Femur (tissue), 1 donor: ENCODE results near the gene DNAJA4.

ENCODE experiments used
- DNase-seq: peaks from one replicate; pipeline ENCODE4 v3.0.0-alpha.2; 2017

The DNAJA4 gene

DNA sequence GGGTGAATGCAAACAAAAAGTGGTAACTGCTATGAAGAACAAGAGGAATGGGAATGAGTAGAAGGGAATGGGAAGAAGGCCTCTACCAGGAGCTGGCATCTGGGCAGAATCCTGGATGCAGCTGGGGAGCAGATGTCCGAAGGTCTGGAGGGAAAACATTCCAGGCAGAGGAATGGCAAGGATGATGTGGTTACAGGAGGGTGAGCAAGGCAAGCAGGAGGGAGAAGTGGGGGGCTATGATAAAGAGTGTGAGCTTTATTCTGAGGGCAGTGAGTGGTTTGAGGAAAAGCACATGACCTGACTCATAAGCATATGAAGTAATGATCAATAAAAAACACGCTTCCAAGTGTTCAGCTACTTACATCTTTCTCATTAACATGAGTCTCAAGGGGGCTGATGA lies 18.0 kb downstream of the DNAJA4 start:
- DNase-seq, result no peak

DNA sequence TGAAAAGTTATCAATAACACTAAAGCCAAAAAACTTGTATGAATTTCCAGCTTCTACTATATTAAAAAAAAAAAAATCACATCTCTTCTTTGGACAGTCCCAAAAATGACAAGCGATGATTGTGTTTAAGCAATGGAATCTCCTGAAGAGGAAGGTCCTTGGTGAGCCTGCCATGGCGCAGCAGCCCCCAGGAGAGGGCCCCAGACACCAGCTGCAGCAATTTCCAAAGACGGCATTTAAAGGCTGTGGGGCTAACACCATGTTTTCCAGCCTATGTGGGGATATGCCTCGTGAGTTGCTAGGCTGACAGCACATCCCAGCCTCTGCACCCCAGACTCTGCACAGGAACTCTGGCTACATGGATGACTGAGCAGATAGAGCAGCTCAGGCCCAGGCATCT lies 20.4 kb downstream of the DNAJA4 start:
- no peak for DNase-seq

DNA sequence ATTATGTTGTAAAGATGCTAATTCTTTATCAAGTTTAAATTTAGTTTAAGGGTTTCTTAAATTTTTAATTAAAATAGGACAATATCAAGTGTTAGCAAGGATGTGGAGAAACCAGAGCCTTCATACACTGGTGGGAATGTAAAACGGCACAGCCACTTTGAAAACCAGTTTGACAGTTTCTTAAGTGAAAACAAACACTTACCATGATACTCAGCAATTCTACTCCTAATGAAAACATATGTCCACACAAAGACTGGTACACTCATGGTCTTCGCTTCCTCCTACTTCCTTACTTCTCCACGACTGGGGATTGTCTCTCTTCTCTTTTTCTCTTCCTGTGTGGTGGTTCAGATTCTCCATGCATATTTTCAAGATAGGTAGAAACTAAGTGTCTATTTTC lies 25.9 kb downstream of the DNAJA4 start:
- DNase-seq, result no peak

DNA sequence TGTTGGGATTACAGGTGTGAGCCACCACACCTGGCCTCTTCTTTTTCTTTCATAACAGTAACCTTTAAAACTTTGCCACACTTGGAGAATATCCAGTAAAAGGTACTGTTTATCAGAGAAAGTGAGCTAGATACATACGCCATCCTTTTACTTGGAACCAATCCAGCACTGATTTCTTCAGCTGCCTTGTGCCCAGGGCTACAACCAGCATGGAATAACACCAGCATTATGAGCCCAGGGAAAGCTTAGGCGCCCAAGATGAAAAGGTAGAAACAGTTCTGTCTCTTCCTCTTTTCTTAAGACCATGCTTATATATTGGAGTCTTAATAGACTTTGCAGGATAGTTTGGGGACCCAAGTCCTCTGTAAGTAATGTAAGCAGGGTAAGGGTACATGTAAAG lies 26.7 kb downstream of the DNAJA4 start:
- no peak for DNase-seq

DNA sequence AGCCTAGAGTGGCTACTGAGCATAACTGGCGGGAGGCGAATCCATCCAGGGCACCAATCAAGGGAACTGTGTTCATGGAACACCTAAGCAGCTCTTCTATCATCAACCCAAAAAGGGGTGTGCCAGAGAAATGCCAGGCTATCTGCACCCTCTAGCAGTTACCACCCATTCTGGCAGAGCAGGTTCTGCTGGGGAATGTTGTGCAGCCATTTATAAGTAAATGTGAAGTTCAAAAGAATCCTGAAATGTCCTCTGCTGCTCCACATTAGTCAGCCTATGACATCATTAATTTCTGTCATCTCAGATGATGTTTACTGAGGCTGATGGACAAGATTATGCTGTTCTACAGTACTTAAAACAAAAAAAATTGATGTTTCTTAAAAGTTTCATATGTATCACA lies 27.3 kb downstream of the DNAJA4 start:
- DNase-seq, result no peak

DNA sequence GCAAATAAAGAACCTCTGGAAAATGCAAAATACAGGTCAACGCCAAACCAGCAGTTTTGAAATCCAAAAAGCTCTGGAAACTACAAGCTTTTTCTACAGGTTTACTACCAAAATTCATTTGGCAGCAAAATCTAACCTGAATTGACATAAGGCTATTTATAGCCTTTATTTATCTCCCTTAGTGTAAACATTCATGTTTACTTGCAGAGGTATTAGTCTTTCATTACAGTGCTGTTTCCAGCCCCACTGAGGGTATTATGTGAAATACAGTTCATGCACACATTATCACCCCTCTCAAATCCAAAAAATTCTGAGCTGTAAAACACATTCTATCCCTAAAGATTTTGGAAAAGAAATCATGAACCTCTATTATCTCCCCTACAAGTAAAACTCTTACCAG lies 27.9 kb downstream of the DNAJA4 start:
- DNase-seq, result no peak

DNA sequence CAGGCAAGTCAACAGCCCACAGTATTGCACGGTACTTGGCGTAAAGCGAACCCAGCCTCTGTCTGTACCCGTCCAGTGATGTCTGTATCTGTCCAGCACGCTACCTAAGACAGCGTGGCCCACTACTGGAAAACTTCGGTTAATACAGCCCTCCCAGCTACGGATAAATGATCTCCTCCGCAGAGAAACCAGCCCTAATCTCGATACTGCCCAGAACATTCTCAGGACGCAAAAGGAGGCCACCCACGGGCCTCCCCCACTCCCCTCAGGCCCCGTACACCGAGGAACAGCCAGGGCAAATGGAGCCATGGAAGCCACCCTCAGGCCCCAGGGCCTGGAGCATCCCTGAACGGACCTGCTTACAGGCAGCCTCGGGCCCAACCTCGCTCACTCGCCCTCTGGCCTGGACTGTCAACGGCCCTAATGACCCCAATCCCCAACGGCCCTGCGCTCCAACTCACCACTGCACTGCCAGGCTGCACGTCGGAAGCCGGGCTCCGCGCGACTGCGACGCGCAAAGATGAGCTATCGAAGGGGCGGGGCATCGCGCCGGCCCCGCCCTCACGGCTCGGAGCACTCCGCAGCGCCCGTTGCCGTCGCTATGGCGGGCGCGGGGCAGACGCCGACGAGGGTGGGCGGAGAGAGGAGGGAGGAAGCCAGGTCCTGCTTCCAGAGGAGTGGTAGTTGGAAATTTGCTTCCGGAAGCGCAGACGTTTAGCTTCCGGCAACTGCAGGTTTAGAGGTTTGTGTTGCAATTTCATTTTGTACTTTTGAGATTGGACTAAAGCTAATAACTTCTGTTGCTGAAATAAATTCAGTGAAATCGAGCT lies 35.0 kb downstream of the DNAJA4 start, which contains the start of gene SKIC8:
TSS of gene SKIC8 (minus strand) at position 509 of the 830 bp plus-strand sequence. CDS start 3,923 bp downstream, outside the sequence.
- peak; percentile 97 for DNase-seq

DNA sequence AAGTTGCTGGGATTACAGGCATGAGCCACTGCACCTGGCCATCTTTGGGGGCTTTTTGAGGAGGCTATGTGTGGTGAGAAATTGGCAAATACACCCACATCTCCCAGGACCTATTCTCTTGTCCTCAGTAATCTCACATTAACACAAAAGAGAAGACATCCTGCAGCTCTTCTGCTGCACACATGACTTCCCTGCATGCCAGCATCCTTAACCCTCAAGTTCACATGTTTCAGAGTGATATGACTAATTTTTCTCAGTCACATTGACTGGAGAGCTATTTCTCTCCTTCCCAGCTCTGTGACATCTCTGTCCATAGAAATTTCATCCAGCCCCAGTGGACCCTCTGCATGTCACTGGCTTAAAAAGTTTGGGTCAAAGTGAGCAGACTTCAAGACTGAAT lies 37.0 kb downstream of the DNAJA4 start:
- no peak for DNase-seq

DNA sequence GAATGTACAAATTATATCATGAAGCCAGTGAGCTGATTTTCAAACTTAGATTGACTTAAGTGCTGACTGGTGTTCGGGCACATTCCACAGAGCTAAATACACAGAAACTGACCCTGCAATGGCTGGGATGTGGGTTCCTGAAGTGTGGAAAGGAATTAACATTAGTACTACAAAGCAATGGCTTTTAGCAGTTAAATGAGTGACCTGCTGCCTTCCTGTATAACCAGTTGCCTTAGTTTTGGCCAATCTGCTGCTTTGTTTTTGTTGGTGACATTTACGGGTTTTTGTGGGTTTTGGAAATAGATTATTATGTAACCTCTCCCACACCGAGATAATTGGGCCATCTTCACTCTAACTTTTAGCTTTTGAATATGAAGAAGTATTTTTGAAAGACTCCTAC lies 37.5 kb downstream of the DNAJA4 start:
- no peak for DNase-seq

DNA sequence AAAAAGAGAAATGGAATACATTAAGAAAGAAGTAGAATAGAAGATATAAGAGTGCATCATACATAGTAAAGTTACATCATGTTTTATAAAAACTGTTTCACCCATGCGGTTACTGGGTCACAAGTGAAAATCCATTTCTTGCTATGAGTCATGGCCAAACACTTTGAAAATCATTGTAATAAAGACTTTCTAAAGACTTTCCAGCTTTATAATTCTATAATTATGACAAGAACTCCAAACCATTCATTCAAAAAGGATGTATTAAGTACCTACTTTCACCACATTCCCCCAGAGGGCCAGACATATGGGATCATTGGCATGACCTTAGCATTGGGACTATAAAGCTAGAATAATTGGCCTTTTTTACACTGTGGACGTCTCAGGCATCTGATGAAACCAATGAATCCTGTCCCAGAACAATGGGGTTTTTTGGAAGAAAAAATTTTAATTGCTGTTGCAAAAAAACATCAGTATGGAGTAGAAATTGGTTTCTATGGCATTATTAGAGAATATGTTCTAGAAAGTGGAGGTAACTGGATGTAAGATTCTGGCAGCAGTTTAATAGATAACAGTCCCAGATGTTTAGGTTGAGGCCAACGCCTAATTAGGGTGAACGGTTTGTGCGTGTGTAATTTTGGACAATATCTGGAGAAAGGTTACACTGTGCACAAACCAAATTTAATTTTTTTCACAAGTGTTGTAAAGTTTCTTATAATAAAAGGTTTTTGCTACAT lies 38.4 kb downstream of the DNAJA4 start:
- DNase-seq, result no peak

DNA sequence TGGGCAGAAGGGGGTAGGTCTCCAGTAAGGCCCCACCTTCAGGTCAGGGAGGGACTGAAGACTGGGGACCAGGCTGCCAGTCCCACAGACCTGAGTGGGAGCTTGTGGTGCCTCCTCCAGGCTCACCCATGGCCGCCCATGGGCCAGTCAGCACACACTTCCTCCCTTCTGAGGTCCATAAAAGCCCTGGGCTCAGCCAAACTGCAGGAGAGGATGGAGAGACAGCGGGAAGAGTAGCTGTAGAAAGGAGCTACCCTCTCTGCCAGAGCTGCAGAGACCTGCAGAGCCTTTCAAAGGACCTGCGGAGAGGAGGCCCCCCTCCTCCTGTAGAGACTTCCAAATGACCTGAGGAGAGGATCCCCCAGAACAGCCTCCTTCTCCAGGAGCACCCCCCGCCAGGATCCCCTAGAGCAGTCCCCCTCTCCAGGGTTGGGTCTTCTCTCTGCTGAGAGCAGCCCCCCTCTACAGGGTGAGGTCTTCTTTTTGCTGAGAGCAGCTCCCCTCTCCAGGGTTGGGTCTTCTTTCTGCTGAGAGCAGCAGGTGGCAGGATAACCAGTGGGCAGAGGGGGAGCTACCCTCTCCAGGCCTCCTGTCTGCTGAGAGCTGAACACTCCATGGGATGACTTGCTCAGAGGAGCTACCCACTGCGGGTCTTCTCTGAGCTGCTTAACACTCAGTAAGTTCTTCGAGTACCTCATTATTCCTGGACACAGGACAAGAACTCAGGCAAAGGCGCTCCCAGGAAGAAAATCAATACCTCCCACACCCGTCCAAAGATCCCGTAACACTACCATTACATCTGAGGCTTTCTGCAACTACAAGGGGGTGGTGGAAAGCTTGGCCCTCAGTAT lies 40.1 kb downstream of the DNAJA4 start:
- DNase-seq, result no peak

DNA sequence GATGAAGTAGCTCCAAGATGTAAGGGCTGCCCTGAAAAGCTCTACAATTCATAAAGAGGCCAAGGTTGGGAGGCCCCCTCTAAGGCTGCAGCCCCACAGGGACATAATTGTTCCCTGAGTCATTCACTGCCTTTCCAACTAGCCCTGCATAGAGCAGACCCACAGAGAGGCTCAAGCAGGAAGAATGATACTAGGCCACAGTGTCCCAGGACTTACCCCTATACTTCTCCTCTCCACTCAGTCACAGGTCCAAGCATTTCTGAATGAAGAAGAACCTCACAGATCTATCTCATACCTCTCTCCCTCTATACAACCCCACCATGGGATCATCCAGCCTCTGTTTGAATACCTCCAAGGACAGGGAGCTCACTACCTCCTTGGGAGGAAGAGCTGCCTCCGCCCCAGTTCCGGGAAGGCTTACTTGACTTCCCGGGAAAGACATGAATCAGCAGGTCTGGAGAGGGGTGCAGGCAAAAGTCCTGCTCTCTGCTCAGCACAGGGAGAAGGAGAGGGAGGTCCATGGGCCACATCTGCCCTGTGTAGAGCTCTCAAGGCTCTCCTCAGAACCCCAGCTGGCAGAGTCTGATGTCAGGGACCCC lies 41.9 kb downstream of the DNAJA4 start:
- no peak for DNase-seq

DNA sequence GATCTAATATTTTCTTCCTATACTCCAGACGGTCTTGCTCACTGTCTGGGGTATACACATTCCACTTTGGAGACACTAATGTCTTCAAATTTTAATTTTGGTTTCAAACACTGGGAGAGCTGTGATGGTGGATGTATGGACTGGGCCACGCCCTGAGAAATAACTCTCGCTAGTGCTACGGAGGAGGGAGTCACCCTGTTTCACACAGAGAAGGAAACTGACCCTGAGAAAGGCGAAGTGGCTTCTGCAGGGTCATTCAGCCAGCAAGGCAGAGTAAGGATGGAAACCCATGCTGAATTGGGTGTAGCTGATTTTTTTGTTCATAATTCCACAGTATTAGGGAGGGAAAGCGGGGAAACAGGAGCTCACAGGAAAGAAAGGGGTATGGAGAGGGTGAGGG lies 43.6 kb downstream of the DNAJA4 start:
- no peak for DNase-seq

DNA sequence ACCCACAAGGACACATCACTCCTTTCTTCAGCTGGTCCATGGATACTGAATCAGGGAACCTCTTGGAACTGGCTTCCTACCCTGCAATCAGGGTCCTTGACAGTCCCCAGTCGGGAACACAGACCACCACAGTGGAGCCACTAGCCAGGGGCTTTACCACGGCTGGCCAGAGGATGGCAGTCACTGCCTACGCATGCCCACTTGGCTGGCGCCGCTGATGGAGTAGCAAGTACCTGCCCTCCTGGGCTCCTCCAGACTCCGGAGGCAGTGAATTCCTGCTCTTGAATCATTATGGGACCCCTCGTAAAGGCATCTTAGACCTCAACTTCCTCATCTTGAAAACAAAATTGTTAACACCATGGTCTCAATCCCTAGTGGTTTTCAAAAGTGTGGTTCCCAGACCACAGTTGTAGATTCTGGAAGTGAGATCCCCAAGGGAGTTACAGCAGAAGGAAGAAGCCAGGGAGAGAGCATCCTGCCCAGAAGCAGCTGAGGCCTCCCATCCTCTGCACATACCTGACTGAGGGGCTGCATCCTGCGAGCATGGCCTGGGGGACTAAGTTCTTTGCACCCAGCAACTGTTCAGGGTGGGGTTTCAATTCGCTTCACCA lies 44.2 kb downstream of the DNAJA4 start:
- DNase-seq, result peak; percentile 84

DNA sequence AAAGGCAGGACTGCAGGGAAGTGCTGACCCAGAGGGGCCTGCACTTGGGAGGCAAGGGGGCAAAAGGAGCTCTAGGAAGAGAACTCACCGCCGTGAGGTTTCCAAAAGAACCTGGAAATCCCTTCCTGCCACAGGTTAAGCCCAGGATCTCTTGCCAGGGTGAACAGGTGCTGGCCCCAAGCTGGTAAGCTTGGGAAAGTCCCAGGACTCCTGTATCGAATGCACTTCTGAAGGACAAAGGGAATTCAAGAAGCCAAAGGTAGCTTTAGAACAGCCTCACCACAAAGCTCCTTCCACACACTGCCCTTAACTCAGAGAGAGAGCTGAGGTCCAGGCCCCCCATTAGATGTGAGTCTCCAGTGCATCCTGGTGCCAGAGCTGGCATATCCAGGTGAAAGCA lies 46.9 kb downstream of the DNAJA4 start:
- no peak for DNase-seq

DNA sequence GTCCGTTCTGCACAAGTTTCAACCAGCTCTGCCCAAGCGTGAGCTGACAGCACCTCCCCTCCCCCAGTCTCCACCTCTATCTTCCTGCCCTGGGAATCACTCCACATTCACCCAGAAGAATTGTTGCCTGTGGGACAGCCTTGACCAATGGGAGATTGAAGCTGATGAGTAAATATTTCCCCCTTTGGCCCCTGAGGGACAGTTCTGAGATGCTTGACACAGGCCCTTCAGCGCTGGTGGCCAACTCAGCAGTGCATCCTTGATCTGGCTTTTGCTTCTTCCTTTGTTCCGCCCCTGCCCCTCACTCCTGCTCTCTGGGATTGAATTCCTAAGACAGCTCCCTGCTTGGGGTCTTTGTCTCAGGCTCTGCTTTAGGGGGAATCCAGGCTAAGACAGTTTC lies 48.2 kb downstream of the DNAJA4 start:
- no peak for DNase-seq

DNA sequence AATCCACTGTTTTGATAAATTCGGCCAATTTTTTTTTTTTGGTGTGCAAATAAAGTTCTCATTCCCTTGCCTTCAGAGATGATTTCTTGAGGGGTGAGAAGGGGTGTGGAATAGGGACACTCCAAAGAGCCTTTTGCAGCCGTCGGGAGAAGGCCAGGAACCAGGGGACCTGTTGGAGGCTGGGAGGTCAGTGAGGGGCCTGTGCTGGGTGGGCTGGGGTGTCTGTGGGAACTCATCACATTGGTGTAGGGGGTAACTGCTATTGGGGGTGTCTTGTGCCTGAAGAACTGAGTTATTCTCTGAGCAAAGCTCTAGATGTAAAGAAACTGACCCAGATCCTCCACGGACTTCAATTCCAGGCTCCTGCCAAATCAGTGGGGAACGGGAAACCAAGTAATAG lies 48.6 kb downstream of the DNAJA4 start:
- DNase-seq, result no peak

DNA sequence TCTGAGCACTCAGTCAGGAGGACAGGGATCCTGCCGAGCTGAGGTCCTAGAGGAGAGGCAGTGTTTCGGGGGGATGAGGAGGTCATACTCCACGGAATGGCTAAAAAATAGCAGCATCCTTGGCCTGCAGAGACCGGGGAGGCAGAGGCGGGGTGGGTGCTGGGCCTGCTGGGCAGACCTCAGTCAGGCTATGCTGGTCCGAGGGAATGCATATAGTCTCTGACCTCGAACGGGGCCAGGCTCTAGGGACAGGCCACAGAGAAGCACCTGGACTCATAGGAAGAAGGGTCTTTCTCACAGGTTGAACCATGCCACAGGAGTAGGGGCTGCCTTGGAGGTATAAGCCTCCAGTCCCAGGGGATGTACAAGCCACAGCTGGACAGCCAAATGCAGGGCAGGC lies 49.0 kb downstream of the DNAJA4 start:
- no peak for DNase-seq

DNA sequence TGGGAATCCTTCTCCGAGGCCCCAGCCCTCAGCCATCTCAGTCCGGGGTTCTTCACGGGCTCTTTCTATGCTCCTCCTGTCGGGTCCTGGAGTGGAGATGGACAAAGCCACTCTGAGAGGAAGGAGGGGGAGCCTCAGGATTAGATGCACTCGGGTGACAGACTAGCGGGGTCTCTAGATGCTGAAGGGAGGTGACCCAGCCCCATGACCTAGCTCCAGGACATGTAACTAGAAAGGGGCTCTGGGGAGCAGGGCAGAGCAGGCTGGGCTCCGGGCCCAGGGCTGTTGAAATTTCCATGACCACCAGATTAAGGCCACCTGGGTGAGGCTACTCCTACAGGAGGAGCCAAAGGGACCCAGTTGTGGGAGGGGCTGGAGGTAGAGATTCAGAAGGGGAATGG lies 49.8 kb downstream of the DNAJA4 start:
- no peak for DNase-seq

DNA sequence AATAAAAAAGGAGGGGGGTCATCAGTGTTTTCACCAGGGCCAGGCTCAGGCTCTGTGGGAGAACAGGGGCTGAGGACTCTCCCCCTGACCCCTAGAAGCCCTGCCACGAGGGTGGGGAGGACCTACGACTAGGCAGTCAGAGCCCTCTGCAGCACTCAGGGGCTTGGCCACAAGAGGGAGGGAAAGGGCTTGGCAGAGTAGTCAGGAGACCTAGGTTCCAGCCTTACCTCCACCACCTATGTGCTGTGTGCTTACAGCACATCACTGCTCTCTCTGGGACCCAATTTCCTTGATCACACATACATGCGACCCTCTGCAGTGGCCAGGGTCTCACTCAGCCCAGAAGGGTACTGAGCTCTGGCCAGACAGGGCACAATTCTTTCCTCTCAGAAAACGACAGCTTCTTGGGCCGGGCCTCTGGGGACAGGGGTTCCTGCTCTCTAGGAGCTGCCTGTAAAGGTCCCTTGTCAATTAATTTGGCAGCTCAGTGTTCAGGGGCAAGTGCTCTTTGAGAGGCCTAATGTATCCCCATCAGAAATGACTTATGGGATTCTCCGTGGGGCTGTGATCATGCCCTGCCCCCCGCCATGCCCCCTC lies 51.4 kb downstream of the DNAJA4 start:
- DNase-seq, result no peak

DNA sequence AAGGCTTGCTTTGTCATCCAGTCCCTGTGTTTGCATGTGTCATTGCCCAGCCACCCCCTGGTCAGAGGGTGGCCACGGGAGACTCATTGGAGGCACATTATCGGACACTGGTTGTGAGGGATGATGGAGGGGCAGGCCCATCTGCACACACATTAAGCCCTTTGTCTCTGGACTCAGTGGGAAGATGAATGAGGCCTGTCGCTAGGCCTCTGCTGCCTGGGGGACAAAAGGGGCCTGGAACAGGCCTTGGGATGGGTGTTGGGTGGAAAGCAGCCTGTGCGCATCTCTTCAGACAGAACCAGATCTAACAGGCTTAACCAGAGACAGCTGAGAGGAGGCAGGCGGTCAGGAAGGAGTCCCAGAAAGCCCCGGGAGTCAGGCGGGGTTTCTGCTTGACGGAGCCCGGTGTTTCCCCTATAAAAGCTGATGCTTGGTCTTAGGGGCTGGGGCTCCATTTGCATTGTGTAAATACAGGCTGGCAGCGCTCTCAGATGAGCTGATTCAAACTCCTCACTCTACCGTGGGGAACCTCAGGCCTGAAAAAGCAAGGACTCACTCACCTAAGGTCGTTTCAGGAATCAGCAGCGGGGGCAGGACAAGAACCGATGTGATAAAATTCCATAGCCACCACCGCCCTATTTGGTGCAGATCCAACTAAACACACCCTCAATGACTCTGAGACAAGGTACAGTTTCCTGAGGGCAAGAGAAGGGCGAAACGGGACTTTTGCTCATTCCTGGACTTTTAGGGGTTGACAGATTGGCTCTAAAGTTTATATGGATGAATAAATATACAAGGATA lies 52.1 kb downstream of the DNAJA4 start:
- no peak for DNase-seq
